ENCODE measurements around the gene IMMP2L.

Gene IMMP2L

DNA sequence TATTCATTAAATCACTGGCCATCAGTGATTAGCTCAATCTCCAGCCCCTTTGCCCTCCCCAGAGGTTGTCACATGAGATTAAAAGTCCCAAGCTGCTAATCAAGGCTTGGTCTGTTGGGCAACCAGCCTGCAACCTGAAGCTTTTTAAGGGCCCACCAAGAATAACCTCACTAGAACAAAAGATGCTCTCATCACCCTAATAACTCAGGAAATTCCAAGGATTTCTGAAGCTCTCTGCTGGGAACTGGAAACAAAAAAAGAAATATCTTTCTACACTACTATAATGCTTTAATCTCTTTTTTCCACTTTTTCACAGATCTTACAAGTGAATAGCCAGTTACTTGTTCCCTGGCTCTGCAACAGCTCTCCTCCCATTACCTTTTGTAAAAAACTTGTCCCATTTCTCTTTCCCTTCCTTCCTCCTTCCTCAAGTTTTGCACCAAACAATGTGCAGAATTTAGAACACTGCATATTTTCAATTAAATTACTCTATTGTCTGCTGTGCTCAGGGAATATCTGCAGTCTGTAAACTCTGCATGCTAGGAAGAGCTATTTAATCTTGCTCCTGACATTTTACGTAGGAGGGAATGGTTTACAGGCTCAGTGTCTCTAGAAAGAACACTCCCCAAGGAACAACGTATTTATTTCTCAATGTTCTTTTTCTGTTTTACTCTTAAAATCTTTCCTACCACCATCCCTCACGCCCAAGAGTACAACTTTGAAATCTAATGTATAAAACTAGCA is 169.1 kb downstream of the IMMP2L start:
- H3K9me3 ChIP-seq (ENCODE audit: insufficient read depth, low read length, severe bottlenecking) = no peaks in the 10 kb centered on the region
- no peak overlapping the region for H3K4me3 ChIP-seq (ENCODE audit: low read depth in 1 of 2, low read length in 2 of 2)
- ATAC-seq (ENCODE audit: insufficient read depth, low read depth) (no peak), DNase-seq (no peak)
- H3K27ac ChIP-seq (ENCODE audit: low read length) = no peak overlapping the region
- H3K4me1 ChIP-seq (ENCODE audit: insufficient read depth, low read length) = no peaks in the 10 kb centered on the region
- H3K36me3 ChIP-seq (ENCODE audit: insufficient read depth, low read length) = no peaks in the 10 kb centered on the region
- TF ChIP-seq CTCF (IDR thresholded peaks at IDR 0.05; ENCODE audit: borderline replicate concordance, extremely low read depth, low read length, poor library complexity, severe bottlenecking) = no peak
- TF ChIP-seq EZH2 (IDR thresholded peaks at IDR 0.05; ENCODE audit: borderline replicate concordance, low read depth, low read length, severe bottlenecking) = no peak
- H4K20me1 ChIP-seq (ENCODE audit: insufficient read depth, low read length) = no peaks in the 10 kb centered on the region
- no peaks in the 10 kb centered on the region for H3K79me2 ChIP-seq (ENCODE audit: insufficient read depth, low read length)
- H3K4me2 ChIP-seq (ENCODE audit: insufficient read depth, low read length) = no peak overlapping the region
- no peak overlapping the region for H3K9ac ChIP-seq (ENCODE audit: low read depth, low read length)
- H2AFZ ChIP-seq (ENCODE audit: low read depth, low read length) = no peak overlapping the region
- H3K27me3 ChIP-seq (ENCODE audit: insufficient read depth, low read length, poor library complexity) = no peaks in the 10 kb centered on the region

DNA sequence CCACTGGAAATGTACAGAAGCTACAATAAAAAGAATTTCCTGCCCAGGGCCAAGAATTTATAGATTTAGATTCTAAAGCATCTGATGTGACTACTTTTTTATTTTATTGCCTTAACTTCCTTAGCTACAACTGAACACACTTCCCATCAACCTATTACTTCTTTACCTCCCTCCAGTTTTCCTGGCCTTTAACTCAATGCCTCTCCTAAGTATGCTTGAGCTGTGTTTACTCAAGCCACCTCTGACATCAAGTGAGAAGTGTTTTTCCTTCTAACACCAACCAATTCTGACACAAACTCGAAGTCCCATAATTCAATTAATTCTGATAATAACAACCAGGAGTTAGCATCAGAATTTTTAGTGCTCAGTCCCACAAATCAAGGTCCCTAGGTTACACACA is 170.0 kb downstream of the IMMP2L start:
- Histone ChIP-seq H3K27ac (ENCODE audit: low read length) (no peak overlapping the region), H3K9me3 (ENCODE audit: insufficient read depth, low read length, severe bottlenecking) (no peaks in the 10 kb centered on the region), H3K4me2 (ENCODE audit: insufficient read depth, low read length) (no peak overlapping the region), H3K36me3 (ENCODE audit: insufficient read depth, low read length) (no peaks in the 10 kb centered on the region), H4K20me1 (ENCODE audit: insufficient read depth, low read length) (no peaks in the 10 kb centered on the region), H3K27me3 (ENCODE audit: insufficient read depth, low read length, poor library complexity) (no peaks in the 10 kb centered on the region), H2AFZ (ENCODE audit: low read depth, low read length) (no peak overlapping the region), H3K4me1 (ENCODE audit: insufficient read depth, low read length) (no peaks in the 10 kb centered on the region), H3K4me3 (ENCODE audit: low read depth in 1 of 2, low read length in 2 of 2) (no peak overlapping the region), H3K79me2 (ENCODE audit: insufficient read depth, low read length) (no peaks in the 10 kb centered on the region), H3K9ac (ENCODE audit: low read depth, low read length) (no peak overlapping the region)
- TF ChIP-seq CTCF (IDR thresholded peaks at IDR 0.05; ENCODE audit: borderline replicate concordance, extremely low read depth, low read length, poor library complexity, severe bottlenecking) = no peak
- no peak for TF ChIP-seq EZH2 (IDR thresholded peaks at IDR 0.05; ENCODE audit: borderline replicate concordance, low read depth, low read length, severe bottlenecking)
- ATAC-seq (ENCODE audit: insufficient read depth, low read depth) = no peak
- DNase-seq = no peak

DNA sequence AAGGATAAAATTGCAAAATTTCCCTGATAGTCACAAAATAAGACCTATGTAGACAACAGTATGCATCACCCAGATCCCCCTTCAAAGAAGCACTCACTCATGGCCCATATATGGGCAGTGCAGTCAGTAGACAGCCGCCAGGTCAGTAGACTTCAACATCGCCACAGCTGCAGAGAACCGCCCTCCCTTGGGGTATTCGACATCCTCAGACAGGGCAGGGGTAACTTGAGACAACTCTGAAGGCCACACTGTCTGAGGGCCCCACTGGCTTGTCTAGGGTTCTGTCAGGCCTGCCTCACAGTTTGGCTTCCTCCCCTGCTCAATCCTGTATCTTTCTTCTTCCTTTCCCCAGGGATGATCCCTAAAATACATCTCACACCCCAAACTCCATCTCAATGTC is 172.3 kb downstream of the IMMP2L start:
- TF ChIP-seq CTCF (IDR thresholded peaks at IDR 0.05; ENCODE audit: borderline replicate concordance, extremely low read depth, low read length, poor library complexity, severe bottlenecking) (no peak), EZH2 (IDR thresholded peaks at IDR 0.05; ENCODE audit: borderline replicate concordance, low read depth, low read length, severe bottlenecking) (no peak)
- Histone ChIP-seq H3K79me2 (ENCODE audit: insufficient read depth, low read length) (no peaks in the 10 kb centered on the region), H3K9me3 (ENCODE audit: insufficient read depth, low read length, severe bottlenecking) (no peaks in the 10 kb centered on the region), H2AFZ (ENCODE audit: low read depth, low read length) (no peak overlapping the region), H3K4me1 (ENCODE audit: insufficient read depth, low read length) (no peaks in the 10 kb centered on the region), H3K27me3 (ENCODE audit: insufficient read depth, low read length, poor library complexity) (no peaks in the 10 kb centered on the region), H3K4me2 (ENCODE audit: insufficient read depth, low read length) (no peak overlapping the region), H3K36me3 (ENCODE audit: insufficient read depth, low read length) (no peaks in the 10 kb centered on the region), H4K20me1 (ENCODE audit: insufficient read depth, low read length) (no peaks in the 10 kb centered on the region), H3K27ac (ENCODE audit: low read length) (no peak overlapping the region), H3K4me3 (ENCODE audit: low read depth in 1 of 2, low read length in 2 of 2) (no peak overlapping the region), H3K9ac (ENCODE audit: low read depth, low read length) (no peak overlapping the region)
- ATAC-seq (ENCODE audit: insufficient read depth, low read depth) (no peak; the same call in 2 of the 3 replicates), DNase-seq (no peak)
